ENCODE measurements around the gene CTBP2. TPM values are rescaled to one million over a fixed set of nuclear protein-coding genes. Genes with fewer than 3 reads are reported as not detected.

CTBP2 gene
- total RNA-seq, 1 donor from 2014 or later, result 0.23 TPM

DNA sequence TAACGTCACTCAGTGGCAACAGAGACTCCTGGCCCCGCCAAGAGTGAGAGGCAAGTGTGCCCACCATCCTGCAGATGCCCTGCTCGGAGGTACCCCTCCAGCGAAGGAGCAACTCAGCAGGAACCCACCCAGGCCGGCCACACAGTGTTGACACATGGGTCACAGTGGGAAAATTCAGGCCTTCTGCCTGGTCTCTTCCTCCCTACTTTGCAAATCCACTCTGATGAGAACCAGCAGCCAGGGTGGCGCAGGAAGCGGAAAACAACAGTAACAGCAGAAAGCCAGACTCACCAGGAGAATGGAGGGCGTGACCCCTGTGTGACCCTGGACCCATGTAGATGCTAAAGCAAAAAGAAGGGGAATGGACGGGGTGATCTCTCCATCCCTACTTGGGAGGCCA, 53.8 kb downstream of the CTBP2 start:
- intact Hi-C loops (cut with micrococcal nuclease), result no loop called here

DNA sequence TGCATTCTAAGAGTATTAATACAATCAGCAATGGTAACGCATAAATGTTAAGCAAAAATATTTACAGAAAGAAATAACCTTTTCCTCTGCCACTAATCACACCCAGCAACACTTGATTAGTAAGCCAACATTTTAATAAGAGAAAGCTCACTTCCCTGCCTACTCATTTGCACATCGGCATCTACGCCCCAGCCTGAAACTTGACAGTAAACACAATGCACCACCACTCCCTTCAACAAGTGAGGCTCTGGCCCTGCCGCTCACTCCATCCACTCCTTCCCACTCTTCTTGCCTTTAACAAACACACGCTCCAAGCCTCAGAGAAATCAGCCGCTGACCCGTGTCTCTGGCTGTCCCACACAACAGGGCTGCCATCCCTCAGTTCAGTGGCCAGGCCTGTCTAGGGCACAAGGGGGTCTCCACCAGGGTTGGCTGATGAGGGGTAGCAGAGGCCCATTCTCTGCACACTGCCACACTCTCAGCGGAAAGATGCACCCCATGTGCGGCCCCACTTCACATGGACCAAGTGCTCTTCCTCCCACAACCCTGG, 54.6 kb downstream of the CTBP2 start:
- intact Hi-C loops (cut with micrococcal nuclease), result no loop called here

DNA sequence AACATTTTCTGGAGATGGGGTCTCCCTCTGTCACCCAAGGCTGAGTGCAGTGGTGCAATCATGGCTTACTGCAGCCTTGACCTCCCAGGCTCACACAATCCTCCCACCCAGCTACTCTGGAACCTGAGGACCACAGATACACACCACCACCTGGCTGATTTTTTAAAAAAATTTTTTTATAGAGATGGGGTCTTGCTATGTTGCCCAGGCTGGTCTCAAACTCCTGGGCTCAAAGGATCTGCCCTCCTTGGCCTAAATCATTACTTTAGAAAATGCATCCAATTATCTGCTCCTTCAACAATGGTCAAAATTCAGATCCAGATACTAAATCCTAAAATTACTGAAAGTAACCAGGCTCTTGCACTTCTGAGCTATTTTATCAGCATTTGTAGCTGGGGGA, 55.2 kb downstream of the CTBP2 start:
- intact Hi-C loops (cut with micrococcal nuclease), result no loop called here

DNA sequence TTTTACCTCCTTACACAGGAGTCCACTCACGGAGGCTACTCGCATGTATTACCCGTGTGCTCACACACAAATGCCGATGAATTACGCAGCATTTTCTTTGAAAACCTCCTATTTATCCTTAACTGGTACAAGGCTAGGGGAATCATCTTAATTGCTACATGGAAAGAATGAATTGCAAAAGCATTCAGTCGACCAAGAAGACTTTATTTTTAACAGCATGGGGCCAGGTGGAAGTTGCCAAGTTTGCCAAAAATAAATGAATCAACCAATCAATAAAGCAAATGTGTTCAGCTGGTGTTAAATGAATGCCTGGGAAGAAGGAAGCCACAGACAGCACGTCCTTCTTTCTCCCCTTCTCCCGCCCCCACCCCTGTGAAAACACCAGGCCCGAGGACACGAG, 55.8 kb downstream of the CTBP2 start:
- intact Hi-C loops (cut with micrococcal nuclease), result no loop called here

DNA sequence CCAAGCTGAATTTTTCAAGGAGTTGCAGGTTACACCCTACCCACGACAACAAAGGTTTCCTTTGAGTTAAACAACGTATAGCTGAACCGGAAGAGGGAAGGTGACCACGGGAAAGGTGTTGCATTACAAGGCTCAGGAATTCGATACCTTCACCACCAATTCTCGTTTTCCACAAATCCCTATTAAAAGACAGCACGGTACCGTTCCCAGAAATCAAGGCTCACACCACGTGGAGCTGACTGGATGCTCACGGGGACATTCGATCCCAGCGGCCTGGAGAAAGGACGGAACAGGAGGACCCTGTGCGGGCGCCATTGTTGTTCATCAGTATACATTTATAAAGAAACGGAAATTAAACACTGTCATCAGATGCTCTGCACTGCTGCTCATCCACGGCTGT, 56.4 kb downstream of the CTBP2 start:
- intact Hi-C loops (cut with micrococcal nuclease), result no loop called here

DNA sequence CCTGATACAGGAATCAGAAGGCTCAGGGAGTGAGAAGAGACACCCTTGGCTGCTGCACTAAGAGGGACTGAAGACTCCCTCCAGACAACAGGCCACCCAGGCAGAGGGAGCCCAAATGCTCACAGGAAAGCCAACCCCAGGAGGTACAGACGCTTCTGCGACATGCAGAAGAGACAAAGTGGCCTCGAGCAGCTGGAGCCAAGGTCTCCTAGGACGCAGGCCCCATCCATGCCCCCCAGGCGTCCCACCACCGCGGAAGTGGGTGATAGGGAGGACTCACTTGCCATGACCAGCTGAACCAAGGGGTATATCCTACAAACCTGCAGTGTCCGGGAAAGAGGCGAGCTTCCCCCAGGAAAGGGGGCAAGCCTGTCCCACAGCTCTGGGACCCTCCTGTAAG, 56.9 kb downstream of the CTBP2 start:
- intact Hi-C loops (cut with micrococcal nuclease), result no loop called here

DNA sequence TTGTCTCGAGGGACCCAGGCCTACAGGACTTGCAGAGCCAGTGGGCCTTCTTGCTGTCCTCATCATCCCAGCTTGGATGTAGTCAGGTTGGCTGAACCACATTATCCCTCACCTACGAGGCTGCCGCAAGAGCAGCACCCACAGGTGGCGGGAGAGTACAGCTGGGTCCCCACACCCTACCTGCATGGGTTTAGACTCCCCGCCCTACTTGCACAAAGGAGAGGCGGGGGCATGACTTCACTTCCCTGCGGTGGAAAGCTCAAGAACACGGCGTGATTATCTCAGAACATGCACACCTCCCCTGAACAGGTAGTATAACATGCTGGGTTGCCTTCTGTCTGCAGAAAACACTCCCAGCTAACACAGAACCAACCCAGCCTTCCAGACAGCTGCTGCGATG, 57.5 kb downstream of the CTBP2 start:
- intact Hi-C loops (cut with micrococcal nuclease), result no loop called here

DNA sequence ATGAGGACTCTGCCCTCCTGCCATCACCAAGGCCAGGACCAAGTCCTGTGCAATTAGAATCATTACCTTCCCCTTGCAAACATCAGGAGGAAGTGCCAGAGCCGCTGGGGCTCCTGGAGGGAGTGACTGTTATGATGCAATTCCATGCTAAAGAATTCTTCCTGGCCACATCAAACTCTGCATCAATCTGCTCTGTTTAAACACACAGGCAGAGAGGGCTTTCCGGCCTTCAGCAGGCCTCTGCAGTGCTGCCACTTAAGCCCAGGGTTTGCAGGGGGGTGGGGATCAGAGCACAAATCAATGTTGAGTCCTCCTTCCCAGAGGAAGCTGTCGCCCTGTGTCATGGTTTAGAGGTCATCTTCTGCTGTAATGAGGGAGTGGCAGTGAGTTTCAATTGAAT, 58.1 kb downstream of the CTBP2 start:
- intact Hi-C loops (cut with micrococcal nuclease), result no loop called here

DNA sequence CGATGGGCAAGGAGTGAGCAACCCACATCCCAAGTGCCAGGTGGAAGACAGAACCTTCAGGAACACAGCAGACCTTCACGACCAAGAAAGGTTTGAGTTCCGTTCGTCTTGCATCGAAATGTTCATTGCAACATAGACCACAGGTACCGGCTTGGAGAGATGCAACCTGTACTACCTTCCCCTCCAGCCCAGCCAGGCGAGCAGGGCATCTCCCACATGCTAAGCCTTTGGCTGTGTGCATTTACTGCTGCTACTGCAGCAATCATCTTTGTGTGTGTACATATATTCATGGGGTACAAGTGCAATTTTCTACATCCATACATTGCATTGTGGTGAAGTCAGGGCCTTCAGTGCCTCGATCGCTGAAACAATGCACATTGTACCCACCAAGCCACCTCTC, 58.8 kb downstream of the CTBP2 start:
- intact Hi-C loops (cut with micrococcal nuclease), result no loop called here

DNA sequence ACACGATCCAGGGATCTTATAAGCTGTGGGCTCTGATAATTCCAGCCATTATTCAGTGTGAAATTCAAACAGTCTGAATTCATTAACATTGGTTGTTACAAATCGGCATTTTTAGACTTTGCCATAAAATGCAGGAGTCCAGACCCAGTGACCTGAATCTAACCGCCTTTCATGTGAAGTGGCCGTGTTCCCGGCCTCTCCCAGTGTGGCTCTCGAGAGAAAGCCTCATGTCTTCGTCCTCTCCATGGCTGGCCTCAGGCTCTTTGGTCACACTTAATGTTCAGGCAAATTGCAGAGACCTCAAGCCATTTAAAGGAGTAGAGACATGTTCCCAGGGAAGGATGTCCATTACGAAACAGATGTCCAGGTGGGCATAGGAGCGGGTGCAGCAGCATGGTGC, 59.3 kb downstream of the CTBP2 start:
- intact Hi-C loops (cut with micrococcal nuclease), result no loop called here

DNA sequence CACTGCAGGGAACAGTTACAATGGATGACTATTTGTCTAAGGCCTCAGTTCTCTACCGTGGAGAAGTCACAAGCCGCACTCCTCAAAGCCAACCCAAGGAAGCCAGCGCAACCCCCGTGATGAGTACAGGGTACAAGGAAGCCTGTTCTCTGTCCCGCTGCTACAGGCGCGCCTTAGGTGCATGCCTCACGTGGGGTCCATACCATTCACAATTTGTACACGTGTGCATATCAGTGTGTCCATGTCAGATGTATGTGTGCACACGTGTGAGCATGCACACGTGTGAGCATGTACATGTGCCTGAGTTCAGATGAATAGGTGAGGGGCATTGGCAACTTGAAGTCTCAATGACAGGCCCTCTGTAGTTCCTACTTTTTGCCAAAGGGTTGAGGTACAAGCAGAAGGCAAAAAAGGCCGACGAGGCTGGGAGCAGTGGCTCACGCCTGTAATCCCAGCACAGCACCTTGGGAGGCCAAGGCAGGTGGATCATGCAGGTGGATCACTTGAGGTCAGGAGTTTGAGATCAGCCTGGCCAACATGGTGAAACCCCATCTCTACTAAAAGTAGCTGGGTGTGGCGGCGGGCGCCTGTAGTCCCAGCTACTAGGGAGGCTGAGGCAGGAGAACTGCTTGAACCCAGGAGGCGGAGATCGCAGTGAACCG, 62.8 kb downstream of the CTBP2 start:
- intact Hi-C loops (cut with micrococcal nuclease), result no loop called here

DNA sequence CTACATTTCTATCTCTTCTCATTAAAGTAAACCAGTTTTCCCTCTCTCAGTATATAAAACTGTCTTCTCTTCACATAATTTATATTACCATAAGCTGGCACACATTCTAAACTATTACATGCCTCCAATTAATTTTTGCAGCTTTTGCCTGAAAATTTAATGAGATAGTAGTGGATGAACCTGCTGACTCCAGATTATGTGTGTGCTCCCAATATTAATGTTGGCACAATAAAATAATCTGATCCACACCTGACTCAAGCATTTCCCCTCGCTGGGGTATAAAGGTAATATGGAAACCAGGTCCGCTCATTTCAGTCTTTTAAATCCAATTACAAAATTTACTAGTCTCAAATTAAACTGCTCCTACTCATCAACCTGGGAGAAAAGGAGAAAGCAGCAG, 63.4 kb downstream of the CTBP2 start:
- intact Hi-C loops (cut with micrococcal nuclease), result no loop called here

DNA sequence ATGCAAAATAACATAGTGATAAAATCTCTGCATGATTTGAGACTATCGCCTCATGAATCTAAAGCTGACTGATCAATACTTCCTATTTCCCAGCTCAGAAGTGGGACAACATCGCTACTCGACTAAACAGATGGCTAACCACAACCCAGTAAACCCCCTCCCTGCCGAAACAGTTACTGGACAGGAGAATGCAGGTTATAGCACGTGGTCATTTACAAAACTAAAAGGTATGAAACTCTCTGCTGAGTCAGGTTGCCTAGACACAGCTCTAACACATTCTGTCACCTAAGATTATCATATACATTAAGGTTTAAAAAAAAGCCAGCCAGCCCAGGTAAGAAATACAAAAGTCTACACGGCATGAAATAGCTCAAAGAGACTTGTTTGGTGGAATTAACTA, 64.0 kb downstream of the CTBP2 start:
- intact Hi-C loops (cut with micrococcal nuclease), result no loop called here

DNA sequence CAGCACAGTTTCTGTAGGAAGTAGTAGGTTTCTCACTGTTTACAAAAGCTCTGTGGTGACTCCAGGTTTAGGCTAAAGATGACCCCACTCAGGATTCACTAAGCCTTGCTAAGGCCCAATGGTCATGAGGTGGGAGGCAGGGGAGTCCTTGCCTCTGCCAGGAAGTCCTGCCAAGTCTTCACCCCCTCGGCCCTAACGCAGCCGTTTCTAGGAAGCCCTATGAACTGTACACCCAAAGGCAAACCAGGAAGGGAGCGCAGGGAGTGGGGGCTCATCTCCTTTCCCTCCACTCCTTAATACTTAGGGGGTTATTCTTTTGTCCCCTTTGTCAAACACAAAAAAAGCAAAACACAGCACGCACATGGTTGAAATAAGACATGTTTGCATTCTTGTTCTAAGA, 64.6 kb downstream of the CTBP2 start:
- intact Hi-C loops (cut with micrococcal nuclease), result no loop called here

DNA sequence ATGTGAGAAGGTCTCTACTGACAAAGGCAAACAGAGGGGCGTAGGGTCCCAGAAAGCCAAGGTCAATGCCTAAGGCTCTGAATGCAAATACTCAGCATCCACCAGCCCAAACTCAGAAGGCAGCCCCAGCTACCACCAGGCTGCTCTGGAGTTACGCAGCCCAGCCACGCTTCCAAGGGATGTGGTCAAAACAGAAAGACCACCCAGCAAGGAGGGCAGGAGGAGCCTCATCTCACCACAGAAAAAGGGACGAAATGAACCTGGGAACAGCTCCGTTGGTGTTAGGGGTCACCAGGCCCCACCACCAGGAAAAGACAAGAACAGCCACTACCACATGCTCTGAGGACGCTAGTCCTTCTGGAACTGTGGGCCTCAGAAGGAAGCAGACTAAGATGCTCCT, 65.1 kb downstream of the CTBP2 start:
- intact Hi-C loops (cut with micrococcal nuclease), result no loop called here

DNA sequence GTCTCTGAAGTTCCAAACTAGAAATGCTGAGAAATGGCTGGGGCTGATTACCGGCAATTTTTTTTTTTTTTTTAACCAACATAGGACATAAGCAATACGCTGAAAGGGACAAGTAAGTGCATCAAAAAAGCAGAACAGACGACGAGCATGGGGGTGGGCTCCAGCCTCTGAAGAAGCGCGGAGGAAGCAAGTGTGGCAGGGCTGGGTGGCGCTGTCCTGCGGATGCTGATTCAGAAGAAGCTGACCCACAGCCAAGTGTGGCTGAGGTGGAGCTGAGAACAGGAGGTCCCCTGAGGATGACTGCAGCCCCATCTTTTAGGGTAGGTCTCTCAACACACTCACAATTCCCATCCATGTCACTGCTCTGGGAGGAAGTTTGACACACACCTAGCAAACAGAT, 65.6 kb downstream of the CTBP2 start:
- intact Hi-C loops (cut with micrococcal nuclease), result no loop called here

DNA sequence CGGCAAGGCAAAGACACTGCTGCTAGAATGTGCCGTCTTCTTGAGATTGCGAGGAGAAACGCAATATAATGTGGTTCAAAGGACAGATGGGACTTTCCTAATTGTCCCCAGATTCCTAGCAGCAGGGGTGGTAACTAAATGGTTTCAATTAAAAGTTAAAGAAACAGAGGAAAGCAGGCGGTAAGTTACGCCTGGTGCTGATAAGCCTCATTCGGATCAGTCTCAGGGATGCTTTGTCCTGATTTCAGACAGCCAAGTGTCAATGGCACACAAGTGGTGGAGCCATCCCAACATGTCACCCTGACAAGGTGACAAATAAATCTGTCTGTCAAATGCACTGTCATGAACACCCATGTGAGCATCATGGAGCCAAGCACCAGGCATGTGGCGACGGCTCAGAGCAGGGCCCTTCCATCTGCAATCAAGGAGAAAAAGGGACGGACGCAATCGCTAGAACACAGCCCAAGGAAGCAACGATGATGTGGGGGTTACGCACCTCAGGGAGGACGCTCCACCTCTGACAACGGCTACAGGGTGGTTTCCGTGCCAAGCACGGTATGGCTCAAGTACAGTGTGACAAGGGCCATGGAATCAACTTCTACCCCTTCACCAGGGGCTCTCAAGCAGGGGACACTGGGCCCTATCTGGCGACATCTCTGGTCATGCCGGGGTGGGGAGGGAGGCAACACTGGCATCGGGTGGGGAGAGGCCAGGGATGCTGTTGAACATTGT, 66.2 kb downstream of the CTBP2 start:
- intact Hi-C loops (cut with micrococcal nuclease), result no loop called here

DNA sequence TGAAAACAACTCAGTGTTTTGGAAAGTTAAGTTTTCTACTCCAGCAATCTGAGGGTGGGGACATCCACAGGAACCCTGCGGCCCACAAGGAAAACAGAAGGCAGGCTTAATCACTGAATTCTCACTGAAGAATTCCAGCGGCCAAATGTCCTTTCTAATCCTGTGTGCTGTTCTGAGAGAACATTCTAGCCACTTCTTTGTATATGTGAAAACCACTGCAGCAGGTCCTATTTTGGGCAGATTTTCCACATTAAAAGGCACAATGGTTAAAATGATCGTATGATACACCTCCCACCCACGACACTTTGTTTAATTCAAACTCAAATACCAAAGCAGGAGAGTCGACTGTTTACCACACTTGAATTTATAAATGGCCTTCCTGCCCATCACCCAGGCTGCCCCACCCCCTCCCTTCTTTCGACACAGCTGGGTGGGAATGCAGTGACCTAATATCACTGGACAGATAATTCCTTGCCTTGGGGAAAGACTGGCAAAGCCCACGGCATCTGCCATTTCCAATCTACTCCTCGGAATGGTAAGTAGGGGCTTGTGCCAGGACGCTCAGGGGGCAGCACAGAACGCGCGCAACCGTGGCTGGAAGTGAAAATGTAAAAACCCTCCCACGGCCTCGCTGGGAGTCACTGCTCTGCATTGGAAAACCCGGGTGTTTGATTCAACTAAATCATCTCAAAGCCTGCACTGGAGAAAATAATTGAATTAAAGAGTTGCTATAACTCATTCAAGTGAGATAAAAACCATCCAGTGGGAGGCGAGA, 67.0 kb downstream of the CTBP2 start:
- intact Hi-C loops (cut with micrococcal nuclease), result no loop called here

DNA sequence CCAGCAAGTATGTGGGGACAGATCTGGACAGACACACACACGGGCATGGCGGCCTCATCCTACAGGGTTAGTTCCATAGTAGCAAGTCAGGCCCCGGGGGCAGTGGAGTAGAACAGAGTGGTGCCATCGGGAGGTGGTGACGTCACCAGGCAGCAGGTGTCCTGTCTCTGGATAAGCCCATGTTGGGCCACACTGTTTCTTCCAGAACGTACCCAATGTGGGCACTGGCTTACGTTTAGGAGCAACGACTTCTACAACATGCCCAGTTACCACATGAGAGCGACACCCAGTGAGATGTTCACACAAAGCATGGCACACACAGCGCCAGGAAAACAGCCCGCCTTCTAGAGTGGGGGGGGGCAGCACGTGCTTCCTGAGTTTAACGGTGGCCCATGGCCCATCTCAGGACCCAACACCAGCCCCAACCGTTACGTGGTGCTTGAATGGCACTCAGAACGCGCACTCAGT, 67.8 kb downstream of the CTBP2 start:
- intact Hi-C loops (cut with micrococcal nuclease), result no loop called here

DNA sequence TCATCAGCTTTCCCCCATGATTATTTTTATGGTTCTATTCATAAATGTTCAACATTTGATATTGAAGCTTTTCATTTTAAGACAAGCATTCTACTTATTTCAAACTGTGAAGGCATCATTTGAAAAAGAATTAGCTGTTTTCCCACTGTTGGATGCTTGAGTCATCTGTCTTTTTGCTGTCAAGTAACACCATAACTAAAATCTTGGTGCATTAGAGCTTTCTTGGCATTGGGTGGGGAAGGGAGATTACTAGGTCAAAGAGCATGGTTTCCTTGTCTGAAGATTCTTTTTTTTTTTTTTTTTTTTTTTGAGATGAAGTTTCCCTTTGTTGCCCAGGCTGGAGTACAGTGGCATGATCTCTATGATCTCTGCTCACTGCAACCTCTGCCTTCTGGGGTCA, 68.5 kb downstream of the CTBP2 start:
- intact Hi-C loops (cut with micrococcal nuclease), result no loop called here

DNA sequence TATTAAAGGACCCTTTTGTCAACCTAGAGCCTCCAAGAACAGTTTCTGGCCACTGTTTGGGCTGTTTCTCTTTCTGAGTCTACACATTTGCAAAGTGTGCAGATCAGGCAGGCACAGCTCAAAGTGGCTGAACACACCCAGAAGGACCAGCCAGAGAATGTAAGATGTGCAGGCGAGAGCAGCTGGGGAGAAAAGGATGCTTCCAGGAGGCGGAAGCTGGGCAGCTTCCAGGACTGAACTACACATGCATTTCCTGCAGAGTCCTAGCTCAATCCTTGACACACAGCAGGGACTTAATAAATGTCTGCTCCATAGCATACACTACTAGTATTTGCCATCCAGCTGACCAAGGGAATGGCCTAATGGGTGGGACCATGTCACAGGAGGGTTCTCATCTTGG, 70.9 kb downstream of the CTBP2 start:
- intact Hi-C loops (cut with micrococcal nuclease), result no loop called here

DNA sequence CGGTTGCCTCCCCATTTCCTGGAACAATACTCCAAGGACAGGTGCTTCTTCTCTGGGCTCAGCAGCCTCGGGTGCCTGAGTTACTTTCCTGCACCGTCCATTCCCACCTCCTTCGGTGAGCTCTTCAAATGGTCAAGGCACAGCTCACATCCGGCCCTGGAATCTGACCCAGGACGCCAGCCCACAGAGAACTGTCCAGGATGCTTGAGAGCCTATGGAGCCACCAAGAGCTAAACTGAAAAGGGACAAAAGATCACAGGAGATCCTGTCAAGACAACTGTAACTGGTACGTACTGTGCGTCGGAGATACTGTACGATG, 72.5 kb downstream of the CTBP2 start:
- intact Hi-C loops (cut with micrococcal nuclease), result no loop called here
